HS-5 (cell line): Measurements from ENCODE around the gene USP10.

Experiments
- DNase-seq: peaks from one replicate; pipeline ENCODE4 v3.0.0-alpha.2; 2012; ENCODE audit warnings: low read depth

Gene USP10

DNA sequence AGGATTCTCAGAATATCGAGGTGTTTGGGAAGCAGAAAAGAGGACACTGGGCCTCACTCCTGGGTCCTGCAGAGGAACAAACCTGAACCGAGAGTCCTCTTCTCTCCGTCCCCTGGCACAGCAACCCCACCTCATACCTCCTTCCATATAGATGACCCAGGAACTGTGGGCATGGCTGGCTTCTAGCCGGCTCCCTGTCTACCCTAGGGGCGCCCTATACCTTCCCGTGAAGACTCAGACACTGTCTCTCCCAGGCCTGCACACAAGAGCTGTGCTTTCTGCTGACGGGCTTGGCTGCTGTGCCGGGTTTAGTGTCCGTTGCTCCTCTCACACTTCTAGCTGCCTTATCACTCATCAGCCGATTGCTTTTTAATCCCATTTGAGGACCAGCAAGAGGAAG lies 73.5 kb downstream of the USP10 start:
- no peak for DNase-seq

DNA sequence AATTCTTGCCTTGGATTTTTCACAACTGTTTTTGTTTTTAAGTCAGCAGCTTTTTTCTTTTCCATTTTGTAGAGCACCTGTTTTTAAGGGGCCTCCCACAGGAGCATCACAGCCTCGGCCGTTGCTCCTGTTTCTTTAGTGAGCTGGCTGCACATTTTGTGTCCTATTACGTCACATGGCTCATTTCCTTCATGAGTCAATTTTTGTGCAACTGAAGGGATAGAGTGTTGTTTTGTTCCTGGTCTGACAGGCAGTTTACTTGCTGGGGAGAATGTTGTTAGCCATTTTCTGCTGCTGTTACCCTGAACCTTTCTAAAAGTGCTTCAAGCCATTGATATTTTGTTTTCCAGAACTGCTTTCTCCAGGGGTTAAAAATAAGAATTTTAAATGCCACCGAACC lies 75.0 kb downstream of the USP10 start:
- peak; percentile 51 for DNase-seq

DNA sequence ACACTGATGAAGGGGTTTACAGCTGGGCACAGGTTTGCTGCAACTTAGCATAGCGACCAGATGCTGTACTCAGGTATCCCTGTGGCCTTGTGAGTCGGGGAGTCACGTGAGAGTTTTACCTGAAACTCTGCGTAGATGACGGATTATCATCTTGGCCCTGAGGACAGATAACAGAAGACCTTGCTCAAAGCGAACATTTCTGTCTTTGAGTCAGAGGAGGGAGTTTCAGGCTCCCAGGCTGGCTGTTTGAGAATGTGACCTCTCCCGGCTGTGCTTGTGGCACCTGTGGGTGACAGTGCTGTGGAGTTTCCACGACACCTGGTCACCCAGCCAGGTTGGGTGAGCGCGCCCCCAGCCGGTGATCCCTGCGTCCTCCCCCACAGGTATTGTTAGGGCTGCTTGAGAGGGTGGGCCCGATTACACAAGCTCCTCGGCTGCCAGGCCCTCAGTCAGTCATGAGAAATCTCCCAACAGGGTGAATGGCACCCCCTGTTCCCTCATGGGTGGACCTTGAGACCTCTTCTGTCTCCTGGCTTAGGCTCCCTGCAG lies 75.5 kb downstream of the USP10 start:
- DNase-seq, result no peak

DNA sequence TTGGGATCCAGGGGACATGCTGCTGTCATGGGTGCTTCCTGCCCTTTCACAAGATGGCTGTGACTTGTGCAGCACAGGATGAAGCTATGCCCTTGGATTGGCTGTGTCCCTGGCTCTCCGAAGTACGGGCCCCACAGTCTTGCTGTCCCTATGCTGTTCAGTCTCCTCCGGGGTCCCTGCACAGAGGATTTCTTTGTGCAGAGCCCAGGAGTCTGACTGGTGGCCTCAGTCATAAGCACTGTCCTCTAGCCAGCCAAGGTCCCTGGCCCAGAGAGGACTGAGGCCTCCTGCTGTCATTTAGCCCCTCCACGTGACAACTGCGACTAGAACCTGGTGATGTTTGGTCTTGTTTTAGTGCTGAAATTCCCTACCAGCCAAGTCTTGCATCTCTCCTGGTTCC lies 77.6 kb downstream of the USP10 start:
- no peak for DNase-seq

DNA sequence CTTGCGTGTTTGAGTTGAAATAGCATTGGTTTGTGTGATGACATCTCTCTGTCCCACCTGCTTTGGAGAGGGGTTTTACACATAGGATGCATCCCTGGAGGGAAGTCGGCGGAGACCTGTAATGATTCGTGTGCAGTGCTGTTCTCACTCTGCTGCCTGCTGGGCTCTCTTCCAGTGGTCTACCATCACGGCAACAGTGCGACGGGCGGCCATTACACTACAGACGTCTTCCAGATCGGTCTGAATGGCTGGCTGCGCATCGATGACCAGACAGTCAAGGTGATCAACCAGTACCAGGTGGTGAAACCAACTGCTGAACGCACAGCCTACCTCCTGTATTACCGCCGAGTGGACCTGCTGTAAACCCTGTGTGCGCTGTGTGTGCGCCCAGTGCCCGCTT lies 78.9 kb downstream of the USP10 start:
- DNase-seq, result no peak

DNA sequence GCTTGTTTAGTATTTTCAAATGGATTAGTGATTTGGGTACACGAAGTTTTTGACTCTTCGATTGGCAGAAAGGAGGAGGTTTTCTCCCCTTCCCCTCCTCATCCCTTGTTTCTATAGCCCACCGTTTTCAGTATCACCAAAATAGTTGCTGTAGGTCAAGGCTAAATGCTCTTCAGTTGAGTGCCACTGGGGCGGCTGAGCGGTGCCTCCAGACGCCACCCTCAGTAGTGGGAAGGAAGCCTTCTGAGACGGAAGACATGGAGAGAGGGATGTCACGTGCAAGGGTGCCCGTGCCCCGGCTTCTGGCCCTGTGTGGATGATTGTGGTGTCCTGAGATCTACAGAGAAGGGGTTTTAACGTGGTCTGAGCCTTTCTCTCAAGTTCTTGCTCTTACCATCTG lies 80.3 kb downstream of the USP10 start:
- DNase-seq, result no peak

DNA sequence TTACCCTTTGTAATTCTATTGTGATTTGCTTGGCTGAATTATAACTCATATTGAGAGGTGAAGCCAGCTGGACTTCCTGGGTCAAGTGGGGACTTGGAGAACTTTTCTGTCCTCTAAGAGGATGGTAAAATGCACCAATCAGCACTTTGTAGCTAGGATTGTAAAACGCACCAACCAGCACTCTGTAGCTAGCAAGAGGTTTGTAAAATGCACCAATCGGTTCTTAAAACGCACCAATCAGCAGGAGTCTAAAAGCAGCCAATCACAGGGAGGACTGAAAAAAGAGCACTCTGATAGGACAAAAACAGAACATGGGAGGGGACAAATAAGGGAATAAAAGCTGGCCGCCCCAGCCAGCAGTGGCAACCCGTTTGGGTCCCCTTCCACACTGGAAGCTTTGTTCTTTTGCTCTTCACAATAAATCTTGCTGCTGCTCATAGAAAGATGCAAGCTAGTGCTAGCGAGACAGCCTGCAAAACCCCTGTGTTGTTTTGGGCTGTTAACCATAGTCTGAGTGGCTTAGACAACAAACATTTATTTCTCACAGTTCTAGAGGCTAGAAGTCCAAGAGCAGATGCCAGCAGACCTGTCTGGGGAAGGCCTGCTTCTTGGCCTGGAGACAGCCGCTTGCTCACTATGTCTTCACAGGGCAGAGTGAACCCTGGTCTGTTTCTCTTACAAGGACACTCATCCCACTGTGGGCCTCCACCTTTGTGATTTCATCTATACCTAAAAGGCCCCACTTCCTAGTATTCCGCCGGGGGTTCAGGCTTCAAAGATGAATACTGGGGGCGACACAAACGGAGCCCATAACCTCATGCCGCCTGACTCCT lies 81.0 kb downstream of the USP10 start:
- DNase-seq, result no peak

DNA sequence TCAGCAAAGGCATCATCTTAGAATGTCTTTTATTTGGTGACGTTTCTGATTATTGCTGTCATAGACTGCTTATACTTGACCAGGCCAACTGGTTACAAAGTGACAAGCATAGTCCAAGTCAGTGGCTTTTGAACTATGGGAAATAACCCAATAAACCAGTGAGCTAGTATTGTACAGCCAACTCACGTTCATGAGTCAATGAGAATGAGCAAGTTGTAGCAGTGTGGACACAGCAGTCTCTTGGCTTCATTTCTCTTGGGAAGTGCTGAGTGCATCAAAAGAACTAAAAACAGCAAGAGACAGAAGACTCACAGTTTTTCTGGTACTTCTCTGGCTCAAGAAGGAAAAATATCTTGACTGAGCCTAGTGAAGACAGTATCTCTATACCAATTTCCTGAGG lies 83.0 kb downstream of the USP10 start:
- DNase-seq, result no peak

DNA sequence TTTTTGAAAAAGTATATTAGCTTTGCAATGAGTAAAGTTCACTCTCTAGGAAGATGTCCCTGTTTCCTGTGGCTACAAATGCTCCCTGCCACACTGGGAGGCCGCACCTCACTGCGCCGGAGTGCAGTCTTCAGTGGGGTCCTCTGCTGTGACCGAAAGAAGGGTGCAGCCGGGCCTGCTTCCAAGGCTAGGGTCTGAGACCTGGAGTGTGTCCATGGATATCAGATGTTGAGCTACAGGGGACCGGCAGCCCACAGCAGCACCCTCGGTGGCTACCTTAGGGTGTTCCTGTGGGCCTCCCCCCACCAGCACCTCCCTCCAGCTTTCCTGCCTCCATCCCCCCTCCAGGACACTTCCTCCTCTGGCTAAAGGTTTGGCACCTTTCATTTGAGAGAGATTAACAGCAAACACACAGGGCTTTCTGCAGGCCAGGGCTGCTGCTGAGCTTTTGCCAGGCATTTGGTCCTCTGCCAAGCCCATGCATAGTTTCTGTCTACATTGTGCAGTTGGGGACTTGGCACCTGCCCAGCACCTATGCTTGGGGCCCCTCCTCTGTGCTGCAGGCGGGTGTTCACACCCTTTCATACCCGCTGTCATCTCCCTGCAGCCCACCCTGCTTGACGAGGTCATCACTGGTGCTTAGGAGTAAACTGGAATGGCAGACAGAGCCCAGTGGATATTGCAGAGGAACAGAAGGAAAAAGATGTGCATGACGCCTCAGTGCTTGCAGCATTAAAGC lies 86.2 kb downstream of the USP10 start:
- no peak for DNase-seq

DNA sequence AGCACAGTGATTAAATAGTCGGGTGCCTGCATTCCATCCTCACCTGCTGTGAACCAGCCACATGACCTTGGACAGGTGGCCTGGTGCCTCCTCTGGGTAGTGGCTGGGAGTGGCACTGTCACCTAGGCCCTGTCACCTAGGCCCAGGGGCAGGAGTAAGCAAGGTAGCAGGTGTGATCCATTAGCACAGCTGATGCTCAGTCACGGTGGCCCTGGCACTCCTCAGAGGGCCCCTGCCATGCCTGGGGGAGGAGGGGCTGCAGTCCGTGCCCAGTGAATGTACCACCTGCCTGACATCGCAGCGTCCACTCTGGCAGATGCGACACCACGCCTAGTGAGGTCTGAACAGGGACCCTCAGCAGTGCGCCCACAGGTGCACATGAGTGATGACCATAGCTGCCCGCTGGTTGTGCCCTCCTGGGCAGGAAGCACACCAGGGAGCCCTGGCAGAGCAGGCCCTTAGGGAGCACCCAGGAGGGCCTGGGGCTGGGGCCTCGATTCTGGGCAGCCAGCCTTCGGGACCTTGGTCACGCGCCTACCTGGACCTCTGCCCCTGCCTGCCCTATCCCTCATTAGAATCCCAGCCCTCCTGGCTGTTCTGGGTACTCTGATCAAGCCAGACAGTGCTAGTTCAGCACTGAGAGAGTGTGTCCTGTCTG lies 86.9 kb downstream of the USP10 start:
- no peak for DNase-seq

DNA sequence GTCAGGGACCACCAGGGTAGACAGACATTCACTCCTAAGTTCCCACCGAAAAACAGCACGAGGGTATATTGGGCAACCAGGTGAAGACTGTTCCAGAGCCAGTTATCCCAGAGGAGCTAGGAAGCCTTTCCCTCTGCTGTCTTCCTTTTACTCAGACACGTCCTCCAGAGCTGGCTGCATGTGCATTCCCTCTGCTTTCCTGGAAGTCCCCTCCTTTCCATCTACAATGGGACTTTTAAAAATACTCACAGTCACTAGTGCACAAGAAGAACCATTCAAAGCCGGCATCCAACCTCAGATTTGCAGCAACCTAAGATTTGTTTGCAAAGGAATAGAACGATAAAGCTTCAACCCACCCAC lies 87.4 kb downstream of the USP10 start:
- DNase-seq, result no peak

DNA sequence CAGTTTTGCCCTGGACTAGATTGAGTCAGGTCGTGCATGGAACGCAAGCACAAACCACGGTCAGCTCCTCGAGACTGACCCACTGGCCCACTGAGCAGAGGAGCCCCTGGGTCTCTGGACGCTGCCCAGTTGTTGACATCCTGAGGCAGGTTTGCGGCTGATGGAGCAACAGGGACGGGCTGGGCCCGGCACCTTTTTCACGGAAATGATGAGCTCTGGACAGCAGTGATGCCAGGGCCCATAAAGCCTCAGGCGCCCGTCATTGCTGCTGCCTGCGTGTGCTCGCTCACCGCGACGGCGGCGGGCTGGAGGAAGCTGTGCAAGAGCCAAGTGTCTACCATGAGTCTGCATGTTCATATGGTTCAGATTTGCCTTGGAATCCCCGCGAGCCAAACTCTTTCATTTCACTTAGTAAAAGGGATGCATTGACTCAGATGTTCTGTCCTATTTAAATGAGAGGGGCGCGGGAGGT lies 89.2 kb downstream of the USP10 start:
- no peak for DNase-seq

DNA sequence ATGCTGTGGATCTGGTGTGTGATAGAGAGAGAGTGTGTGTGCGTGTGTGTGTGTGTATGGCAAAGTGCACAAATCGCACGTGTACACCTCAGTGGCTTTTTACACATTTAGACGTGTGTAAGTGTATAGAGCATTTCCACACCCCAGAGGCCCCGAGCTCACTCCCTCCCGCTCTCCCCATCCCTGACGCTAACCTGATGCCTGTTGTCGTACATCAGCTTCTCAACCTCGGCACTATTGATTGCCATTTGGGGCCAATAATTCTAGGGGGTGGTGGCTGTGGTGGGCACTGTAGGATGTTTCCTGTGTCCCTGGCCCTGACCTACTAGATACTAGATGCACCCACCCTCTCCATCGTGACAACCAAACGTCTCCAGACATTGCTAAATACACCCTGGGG lies 89.6 kb downstream of the USP10 start:
- no peak for DNase-seq

DNA sequence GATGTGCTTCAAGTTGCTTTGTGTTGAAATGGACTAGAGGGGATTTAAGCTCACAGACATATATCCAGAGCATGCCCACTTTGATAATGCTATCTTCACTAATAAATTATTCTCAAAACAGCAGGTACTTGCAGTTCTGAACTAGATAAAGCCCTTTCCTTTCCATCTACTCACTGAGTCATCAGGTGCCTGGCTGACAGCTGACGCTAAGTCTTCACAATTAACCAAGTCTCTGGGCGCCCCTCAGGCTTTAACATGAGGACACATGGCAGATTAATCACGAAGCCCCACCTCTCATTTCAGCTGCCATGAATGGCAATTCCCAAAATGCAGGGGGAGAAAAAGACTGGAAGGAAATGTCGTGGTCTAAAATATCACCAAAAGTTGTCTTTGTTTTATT lies 90.5 kb downstream of the USP10 start:
- no peak for DNase-seq

DNA sequence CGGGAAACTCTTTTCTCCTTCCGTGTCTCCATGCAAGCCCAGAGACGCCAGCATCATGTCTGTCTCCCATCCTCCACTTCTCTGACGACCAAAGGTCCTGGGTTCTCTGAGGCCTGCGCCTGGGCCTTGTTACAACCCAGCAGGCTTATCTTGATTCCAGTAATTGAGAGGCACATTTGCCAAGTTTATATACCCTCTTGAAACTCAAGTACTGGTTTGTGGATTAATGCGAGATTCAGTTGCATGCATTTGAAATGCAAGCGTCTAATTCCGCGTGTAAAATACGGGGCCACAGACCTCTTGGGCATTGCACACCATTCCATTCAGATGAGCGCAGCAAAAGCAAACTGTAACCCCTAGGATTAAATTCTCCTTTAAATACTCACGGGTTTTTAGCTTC lies 91.3 kb downstream of the USP10 start:
- no peak for DNase-seq

DNA sequence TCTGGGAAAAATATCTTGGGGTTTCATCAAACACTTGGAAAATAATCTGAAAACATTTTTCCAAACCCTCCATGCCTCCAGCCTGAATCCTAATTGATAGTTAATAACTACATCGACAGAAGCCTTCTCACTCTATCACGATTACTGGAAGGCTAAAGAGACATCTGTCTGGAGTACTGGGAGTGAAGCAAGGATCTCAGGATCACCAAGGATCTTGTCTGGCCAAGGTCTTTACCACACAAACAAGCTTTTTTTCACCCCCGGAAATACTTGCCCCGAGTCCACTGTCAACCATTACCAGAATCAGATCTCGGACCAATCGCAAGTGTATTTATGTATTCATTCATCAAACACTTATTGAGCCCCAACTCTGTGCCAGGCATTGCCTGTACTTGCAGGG lies 91.7 kb downstream of the USP10 start:
- DNase-seq, result no peak

DNA sequence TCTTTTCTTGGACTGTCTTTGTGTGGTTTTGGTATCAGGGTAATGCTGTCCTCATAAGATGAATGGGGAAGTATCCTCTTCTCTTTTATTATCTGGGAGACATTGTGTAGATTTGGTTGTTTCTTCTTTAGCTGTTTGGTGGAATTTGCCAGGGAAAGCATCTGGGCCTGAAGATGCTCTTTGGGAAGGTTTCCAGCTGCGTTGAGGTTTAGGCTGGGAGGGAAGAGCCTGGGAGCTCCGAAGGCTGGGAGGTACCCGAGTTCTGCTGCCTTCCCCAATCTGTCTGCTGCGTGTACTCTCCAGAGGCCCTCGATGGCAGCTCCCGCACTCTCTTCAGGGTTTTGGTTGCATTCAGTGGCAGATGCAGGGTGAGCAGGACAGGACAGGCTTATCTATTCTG lies 94.4 kb downstream of the USP10 start:
- DNase-seq, result no peak

DNA sequence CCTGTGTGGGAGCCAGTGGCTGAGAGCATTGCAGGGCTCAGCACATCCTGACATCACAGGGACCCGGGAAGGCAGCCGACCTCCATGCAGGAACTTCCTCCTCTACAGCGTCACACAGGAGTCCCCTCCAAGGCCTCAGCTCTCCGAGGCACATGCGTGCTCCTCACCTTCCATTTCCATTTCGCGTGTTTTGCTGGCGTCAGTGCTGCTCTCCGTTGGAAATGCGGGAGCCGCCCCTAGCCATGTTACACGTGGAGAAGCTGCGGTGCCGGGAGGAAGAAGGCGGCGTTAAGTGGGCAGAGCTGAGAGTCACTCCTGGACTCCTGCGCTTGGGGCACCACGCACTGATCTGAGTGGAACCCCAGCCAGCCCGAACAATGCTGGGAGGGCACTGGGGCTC lies 94.8 kb downstream of the USP10 start:
- no peak for DNase-seq

DNA sequence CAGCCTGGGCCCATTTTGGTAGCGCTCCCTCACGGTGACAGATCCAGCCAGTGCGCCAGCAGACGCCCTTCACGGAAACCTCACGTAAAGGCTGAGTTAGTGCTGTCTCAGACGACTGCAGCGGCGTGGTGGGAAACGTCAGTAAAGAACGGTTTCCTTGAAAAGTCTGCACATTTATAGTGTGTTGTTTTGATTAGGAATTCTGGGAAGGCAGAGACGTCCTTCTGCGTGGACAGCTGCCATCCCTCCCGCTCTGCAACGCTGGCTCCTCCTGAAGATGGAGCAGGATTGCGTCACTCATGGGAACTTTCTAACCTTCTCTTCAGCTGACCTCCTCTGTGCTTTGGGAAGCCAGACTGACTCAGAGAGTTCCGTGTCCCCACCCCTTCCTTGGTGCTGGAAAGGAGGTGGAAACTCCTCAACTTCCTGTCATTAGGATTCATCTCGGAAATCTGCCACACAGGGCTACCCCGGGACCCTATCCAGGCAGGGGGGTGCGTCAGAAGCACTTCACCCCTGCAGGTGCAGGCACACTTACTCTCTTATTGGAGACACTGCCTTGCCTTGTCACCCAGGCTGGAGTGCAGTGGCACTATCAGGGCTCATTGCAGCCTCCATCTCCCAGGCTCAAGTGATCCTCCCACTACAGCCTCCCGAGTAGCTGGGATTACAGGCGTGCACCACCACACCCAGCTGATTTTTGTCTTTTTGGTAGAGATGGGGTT lies 95.7 kb downstream of the USP10 start:
- DNase-seq, result no peak

DNA sequence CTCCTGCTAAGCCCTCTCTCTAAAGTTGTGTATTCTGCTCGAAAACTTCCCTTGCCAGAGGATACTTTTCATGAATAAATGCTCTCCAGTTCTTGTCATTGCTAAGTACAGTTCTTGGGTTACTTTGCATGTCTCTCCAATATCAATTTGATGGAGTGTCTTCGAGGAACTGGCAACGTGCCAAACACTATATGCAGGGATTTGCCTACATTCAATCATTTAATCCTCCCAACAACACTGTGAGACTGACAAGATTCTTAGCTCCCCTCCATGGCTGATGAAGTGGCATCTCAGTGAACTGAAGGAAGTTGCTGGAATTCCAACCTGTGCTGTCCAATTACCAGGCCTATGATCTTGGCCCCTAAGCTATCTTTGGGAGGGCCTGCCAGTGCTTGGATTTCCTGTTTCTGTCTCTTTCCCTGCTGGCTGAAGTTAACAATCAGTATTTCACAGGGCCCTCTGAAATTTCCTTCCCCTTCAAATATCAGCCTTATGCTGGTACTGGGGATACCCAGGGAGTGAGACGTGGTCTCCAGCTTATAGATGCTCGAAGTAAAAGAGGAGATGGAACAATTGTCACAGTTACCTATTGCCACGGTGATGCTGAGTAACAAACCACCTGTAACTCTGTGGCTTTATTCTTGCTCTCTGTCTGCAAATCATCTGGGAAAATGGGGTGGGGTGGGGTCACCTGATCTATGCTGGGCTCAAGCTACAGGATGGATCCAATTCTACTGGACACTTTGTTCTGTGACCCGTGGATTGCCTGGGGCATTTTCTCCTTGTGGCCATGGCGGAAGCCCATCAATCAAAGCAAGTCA lies 100.6 kb downstream of the USP10 start:
- DNase-seq, result no peak

DNA sequence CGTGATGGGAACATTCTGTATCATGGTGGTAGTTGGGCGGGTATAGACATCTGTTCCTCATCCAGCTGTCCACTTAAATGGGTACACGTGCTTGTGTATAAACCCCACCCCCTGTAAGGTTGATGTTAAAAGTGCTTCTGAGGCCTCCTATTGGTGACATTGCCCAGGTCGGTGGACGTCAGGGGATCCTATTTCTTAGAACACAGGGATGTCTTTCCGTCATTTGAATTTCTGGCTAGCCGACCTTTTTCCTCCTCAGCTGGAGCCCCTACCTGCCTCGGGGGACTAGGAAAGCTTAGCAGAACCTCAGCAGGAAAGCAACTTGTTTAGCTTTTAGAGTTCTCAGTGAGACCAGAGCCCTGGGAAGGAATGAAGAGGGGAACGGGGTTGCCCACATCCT lies 103.3 kb downstream of the USP10 start:
- DNase-seq, result no peak
